Measurements from ENCODE around the gene D2HGDH. TPM values are rescaled to one million over a fixed set of nuclear protein-coding genes. Genes with fewer than 3 reads are reported as not detected.

D2HGDH gene
- total RNA-seq, 2 experiments from 2014 or later: 39.4 to 42.6 TPM

GRCh38 chr2:241743620-241744019 is 9.2 kb downstream of the D2HGDH start:
- peaks cover 28% of the 10 kb centered on the region for H3K36me3 Mint-ChIP-seq (ENCODE audit: low read depth)
- ATAC-seq (no peak), DNase-seq (no peak)
- intact Hi-C loops (cut with micrococcal nuclease): no loop called here
- peaks cover 28% of the 10 kb centered on the region for H3K4me1 Mint-ChIP-seq (ENCODE audit: low read depth)
- H3K27me3 Mint-ChIP-seq: no peaks in the 10 kb centered on the region
- no peak overlapping the region for H3K27ac Mint-ChIP-seq
- POLR2A ChIA-PET: no interaction called here
- no peaks in the 10 kb centered on the region for H3K9me3 Mint-ChIP-seq
- H3K4me3 Mint-ChIP-seq: no peak overlapping the region
- no peak for TF ChIP-seq CTCF (IDR thresholded peaks at IDR 0.05)
- CTCF ChIA-PET: interaction anchor here (0.6 to 1.3 kb wide), 2 partner anchors 10 to 135 kb away, joined by 3 read pairs; no protein-coding TSS in a partner anchor

- no peaks in the 10 kb centered on the region for H3K9me3 Mint-ChIP-seq
- DNase-seq (no peak), ATAC-seq (no peak)
- H3K36me3 Mint-ChIP-seq (ENCODE audit: low read depth): peaks cover 26% of the 10 kb centered on the region
- H3K4me1 Mint-ChIP-seq (ENCODE audit: low read depth): peaks cover 23% of the 10 kb centered on the region
- POLR2A ChIA-PET: no interaction called here
- no peaks in the 10 kb centered on the region for H3K27me3 Mint-ChIP-seq
- TF ChIP-seq CTCF (IDR thresholded peaks at IDR 0.05): no peak
- H3K4me3 Mint-ChIP-seq: no peak overlapping the region
- CTCF ChIA-PET: interaction anchor here (0.6 to 1.3 kb wide), 2 partner anchors 10 to 134 kb away, joined by 3 read pairs; no protein-coding TSS in a partner anchor
- H3K27ac Mint-ChIP-seq: no peak overlapping the region
- intact Hi-C loops (cut with micrococcal nuclease): no loop called here
Observed at GRCh38 chr2:241744028-241744754, 9.8 kb downstream of the D2HGDH start.

- H3K36me3 Mint-ChIP-seq (ENCODE audit: low read depth): peaks cover 25% of the 10 kb centered on the region
- H3K4me1 Mint-ChIP-seq (ENCODE audit: low read depth): peaks cover 12% of the 10 kb centered on the region
- no peak for DNase-seq
- no peak overlapping the region for H3K27ac Mint-ChIP-seq
- CTCF ChIA-PET: no interaction called here
- POLR2A ChIA-PET: no interaction called here
- no peaks in the 10 kb centered on the region for H3K9me3 Mint-ChIP-seq
- no peak for TF ChIP-seq CTCF (IDR thresholded peaks at IDR 0.05)
- intact Hi-C loops (cut with micrococcal nuclease): no loop called here
- no peak for ATAC-seq
- H3K4me3 Mint-ChIP-seq: no peak overlapping the region
- no peaks in the 10 kb centered on the region for H3K27me3 Mint-ChIP-seq
Observed at GRCh38 chr2:241745276-241745675, 10.8 kb downstream of the D2HGDH start.

GRCh38 chr2:241746084-241746483 is 11.7 kb downstream of the D2HGDH start:
- ATAC-seq: no peak
- H3K9me3 Mint-ChIP-seq: no peaks in the 10 kb centered on the region
- no peak overlapping the region for H3K27ac Mint-ChIP-seq
- peaks cover 5% of the 10 kb centered on the region for H3K4me1 Mint-ChIP-seq (ENCODE audit: low read depth)
- no peak for DNase-seq
- CTCF ChIA-PET: no interaction called here
- H3K27me3 Mint-ChIP-seq: no peaks in the 10 kb centered on the region
- no peak for TF ChIP-seq CTCF (IDR thresholded peaks at IDR 0.05)
- peaks cover 26% of the 10 kb centered on the region for H3K36me3 Mint-ChIP-seq (ENCODE audit: low read depth)
- POLR2A ChIA-PET: no interaction called here
- intact Hi-C loops (cut with micrococcal nuclease): no loop called here
- H3K4me3 Mint-ChIP-seq: no peak overlapping the region

GRCh38 chr2:241748468-241749256 is 14.2 kb downstream of the D2HGDH start:
- Mint-ChIP-seq H3K36me3 (ENCODE audit: low read depth) (peaks cover 28% of the 10 kb centered on the region), H3K9me3 (no peaks in the 10 kb centered on the region), H3K4me3 (no peak overlapping the region), H3K27me3 (no peaks in the 10 kb centered on the region), H3K4me1 (ENCODE audit: low read depth) (no peaks in the 10 kb centered on the region), H3K27ac (no peak overlapping the region)
- ATAC-seq (no peak), DNase-seq (no peak)
- ChIA-PET POLR2A (interaction anchor here (0.8 kb wide), 1 partner anchor 16 kb away, joined by 3 read pairs; no protein-coding TSS in a partner anchor), CTCF (no interaction called here)
- no peak for TF ChIP-seq CTCF (IDR thresholded peaks at IDR 0.05)
- intact Hi-C loops (cut with micrococcal nuclease): no loop called here

Measured in activated CD8-positive, alpha-beta T cell treated with anti-CD3 and anti-CD28 coated beads for 36 hours (primary cell).